Measurements from ENCODE around the gene PTBP1.

The PTBP1 gene

DNA sequence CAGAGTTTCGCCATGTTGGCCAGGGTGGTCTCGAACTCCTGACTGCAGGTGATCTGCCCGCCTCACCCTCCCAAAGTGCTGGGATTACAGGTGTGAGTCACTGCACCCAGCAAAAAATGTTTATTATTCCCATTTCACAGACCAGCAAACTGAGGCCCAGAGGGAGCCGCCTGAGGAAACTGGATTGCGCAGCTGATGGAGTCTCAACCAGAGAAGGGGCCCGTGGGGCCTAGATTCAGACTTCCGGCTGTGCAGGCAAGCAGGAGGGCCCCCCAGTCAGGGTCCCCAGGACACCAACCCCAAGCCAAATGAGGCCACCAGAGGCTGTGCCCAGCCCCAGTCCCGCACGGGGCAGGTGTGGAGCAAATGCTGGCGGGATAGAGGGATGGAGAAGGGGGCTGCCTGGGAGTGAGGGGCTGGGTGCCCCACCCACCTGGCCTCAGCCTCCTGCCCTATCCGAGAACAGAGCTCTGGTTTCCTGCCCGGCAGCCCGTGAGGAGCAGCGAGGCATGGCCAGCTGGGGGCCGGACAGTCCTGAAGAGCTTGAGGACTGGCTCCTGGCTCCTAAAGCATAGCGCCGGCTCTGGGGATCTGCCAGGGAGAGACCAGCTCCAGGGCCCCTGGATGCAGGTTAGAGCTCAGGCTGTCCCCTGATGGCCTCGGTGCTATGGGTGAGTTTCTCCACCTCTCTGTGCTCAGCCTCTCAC lies 24.4 kb upstream of the PTBP1 start:
- no peak for DNase-seq (ENCODE audit: low read depth in 2 of 2)

GRCh38 chr19:776549-776948 lies 20.7 kb upstream of the PTBP1 start:
- no peak for DNase-seq (ENCODE audit: low read depth in 2 of 2)

GRCh38 chr19:778910-779653 lies 18.2 kb upstream of the PTBP1 start:
- DNase-seq (ENCODE audit: low read depth in 2 of 2): no peak

GRCh38 chr19:780935-781334 lies 16.3 kb upstream of the PTBP1 start:
- no peak for DNase-seq (ENCODE audit: low read depth in 2 of 2)

DNA sequence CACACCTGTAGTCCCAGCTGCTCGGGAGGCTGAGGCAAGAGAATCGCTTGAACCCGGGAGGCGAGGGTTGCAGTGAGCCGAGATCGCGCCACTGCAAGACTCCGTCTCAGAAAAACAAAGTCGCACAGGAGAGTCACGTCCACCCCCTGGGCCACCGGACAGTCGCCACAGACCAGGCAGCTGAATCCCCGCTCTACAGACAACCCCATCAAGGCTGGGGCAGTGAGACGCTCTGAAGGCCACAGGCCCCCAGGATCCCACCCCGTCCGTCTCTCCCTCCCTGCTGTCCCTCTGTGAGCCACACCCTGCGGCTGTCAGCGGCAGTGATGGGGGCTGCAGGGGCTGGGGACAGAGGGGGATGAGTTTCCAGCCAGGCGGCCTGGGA lies 15.5 kb upstream of the PTBP1 start:
- no peak for DNase-seq (ENCODE audit: low read depth in 2 of 2)

DNA sequence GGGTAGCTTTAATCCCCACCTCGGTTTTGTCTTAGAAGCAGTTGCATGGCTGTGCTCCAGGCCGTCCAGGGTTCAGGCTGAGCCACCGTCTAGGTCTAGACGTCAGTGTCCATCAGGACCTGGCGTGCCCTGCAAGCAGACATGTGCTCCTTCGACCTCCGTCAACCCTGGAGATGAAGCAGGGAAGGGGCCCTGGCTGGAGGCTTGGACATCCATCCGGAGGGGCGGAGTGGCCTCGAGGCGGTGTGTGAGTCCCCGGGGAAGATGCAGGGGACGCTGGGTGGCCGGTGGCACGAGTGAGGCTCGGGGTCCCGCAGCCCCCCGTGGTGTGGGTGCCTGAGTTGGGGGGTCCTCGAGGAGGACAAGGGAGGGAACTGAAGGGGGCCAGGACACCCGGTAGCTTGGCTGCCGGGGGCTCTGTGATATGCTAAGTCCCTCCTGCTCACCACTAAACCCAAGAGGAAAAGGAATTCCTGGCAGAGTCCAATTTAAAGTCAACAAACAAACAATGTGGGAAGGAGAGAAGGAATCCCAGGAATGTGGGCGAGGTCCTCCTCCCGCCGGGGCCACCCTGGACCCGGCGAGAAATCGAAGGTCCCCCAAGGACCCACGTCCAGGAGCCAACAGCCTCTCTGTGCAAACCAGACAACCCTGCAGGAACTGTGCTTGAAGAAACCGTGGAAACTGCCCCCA lies 14.9 kb upstream of the PTBP1 start:
- DNase-seq (ENCODE audit: low read depth in 2 of 2): no peak

DNA sequence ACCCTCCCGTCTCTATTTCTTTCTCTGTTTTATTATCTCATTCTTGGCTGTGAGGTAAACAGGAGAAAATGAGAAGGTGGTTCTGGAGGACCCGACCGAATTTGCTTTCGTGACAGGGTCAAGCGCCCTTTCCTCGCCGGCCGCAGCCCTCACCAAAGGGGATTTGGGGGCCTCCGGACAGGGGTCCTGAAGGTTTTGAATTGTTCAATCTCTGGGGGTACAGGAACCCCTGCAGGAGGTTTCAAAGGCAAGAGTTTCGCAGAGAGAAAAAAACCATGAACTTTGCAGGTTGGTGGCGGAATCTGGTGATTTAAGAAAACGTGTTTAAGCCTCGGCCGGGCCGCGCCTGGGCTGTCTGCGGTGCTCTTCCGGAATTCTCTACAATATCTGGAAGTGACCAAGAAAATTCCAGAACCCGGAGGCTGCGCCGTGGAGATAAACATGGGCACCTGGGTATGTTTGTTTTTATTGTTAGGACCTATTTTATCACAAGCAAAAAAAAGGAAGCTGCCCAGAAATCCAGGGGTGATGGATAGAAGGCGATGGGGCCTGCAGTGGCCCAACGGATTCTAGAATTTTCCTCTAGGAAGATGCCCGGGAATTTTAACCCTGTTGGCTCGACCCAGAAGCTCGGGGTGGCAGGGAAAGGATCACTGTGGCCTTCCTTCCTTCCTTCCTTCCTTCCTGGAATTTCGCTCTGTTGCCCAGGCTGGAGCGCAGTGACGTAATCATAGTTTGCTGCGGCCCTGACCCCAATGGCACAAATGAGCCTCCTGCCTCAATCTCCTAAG lies 14.2 kb upstream of the PTBP1 start:
- DNase-seq (ENCODE audit: low read depth in 2 of 2): no peak

- DNase-seq (ENCODE audit: low read depth in 2 of 2): no peak
Measured at GRCh38 chr19:784541-784940, 12.7 kb upstream of the PTBP1 start.

GRCh38 chr19:787536-787935 lies 9.7 kb upstream of the PTBP1 start:
- DNase-seq (ENCODE audit: low read depth in 2 of 2): no peak

GRCh38 chr19:788686-788982 lies 8.6 kb upstream of the PTBP1 start:
- DNase-seq (ENCODE audit: low read depth in 2 of 2): no peak

GRCh38 chr19:788983-789700 lies 8.1 kb upstream of the PTBP1 start:
- no peak for DNase-seq (ENCODE audit: low read depth in 2 of 2)

GRCh38 chr19:789701-790060 lies 7.6 kb upstream of the PTBP1 start:
- DNase-seq (ENCODE audit: low read depth in 2 of 2): no peak

GRCh38 chr19:791007-791566 lies 6.2 kb upstream of the PTBP1 start:
- no peak for DNase-seq (ENCODE audit: low read depth in 2 of 2)

DNA sequence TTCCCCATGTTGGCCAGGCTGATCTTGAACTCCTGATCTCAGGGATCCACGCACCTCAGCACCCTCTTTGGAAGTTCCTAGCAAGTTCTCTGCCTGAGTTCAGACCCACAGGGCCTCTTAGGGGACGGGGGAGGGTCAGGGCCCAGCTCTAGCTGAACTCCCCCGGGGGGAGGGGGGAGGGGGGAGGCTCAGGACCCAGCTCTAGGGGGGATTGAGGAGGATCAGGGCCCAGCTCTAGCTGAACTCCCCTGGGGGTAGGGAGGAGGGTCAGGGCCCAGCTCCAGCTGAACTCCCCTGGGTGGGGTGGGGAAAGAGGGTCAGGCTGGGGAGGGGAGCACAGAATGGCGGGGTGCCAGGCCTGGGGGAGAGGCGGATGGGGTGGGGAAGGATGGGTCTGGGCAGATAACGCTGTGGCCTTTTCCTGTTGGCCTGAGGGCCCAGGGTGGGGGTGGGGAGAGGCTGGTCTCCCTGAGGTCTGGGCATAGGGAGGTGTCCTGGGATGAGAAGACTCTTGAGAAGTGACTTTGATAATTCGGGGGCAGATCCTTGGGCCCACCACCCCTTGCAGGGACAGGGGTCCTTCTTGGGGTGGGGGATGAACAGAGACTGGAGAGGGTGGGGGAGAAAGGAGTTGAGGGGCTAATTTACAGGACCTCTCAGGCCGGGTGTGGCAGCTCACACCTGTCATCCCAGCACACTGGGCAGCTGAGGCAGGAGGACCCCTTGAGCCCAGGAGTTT lies 5.5 kb upstream of the PTBP1 start:
- no peak for DNase-seq (ENCODE audit: low read depth in 2 of 2)

DNA sequence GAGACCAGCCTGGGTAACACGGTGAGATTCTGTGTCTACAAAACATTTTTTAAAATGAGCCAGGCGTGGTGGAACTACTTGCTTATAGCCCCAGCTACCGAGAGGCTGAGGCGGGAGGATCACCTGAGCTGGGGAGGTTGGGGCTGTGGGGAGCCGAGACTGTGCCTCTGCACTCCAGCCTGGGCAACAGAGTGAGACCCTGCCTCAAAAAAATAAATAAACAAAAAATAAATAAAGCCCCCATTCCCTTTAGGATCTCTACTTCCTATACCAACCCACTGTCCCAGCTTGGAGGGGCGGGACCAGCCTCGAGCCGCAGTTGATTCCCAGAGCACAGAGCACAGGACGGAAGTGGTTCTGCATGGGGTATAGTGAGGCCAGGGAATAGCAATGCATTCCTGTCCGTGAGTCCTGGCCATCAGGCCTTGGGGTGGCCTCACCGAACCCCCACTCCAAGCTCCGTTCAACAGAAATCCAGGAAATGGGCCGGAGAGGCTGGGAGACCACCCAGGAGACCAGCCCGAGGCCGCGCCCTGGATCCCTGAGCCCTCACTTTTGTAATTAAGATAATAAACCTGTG lies 4.9 kb upstream of the PTBP1 start:
- no peak for DNase-seq (ENCODE audit: low read depth in 2 of 2)

DNA sequence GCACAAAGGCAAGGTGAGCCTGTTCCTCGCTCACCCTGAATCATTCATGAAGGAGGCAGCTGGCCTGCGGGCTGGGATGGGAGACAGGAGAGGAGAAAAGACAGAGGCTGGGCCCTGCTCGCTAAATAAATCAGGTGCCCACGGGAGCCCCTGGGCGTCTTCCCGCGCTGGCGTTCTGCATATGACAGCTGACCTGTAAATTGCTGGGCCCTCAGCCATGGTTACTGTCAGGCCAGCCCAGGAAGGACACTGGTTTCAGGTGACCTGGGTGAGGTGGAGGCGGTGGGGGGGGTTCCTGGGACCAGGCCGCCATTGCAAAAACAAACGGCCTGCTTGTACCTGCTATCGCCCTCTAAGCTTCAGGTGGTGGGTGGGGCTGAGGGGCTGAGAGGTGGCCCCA lies 3.4 kb upstream of the PTBP1 start:
- no peak for DNase-seq (ENCODE audit: low read depth in 2 of 2)

DNA sequence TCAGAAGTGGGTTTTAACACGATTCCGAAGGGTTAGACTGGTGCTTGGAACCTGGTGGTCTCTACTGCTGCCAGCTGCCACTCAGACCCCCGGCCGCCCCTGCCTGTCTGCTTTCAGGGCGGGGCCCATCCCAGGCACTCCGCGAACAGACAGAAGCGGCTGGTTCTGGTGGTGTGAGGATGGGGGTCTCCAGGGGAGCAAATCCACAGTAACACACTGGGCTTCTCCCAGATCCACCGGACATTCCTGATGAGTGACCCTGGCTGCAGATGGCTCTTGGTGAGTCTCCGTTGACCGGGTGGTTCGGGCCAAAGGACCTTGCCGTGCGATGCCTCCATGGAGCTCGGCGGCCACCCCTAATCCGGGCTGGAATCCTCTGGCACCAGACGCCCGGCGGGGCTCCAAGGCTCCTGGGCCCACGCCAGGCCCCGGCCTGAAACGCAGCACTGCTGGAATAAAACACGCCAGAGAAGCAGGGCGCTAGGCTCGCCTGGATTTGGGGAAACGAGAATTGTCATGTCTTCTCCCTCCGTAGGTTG lies 2.1 kb upstream of the PTBP1 start:
- no peak for DNase-seq (ENCODE audit: low read depth in 2 of 2)

DNA sequence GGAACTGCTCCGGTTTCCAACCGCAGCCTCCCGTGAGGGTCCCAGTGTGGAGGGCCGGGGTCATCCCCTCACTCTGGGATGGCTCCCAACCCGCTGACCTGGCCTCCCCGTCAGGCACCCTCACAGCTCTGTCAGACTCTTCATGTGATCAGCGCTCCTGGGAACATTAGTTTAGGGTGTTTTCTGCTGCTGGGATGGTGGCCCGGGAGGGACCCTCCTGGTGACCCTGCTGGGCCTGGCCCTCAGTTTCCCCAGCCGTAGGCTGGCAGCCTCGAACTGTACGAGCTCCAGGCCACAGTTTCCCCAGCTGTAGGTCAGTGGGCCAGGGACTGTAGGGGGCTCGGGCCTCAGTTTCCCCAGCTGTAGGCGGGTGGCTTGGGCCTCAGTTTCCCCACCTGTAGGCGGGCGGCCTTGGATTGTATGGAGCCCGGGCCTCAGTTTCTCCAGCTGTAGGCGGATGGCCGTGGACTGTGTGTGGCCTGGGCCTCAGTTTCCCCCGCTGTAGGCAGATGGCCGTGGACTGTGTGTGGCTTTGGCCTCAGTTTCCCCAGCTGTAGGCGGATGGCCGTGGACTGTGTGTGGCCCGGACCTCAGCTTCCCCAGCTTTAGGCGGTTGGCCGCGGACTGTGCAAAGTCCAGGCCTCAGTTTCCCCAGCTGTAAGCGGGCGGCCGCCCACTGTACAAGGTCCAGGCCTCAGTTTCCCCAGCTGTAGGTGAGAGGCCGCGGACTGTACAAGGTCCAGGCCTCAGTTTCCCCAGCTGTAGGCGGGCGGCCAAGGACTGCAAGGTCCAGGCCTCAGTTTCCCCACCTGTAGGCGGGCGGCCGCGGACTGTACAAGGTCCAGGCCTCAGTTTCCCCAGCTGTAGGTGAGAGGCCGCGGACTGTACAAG lies 1.3 kb upstream of the PTBP1 start:
- no peak for DNase-seq (ENCODE audit: low read depth in 2 of 2)
